Breast epithelium (tissue), 3 donors: ENCODE data around the gene ATG7.

Experiments
- CTCF ChIP-seq, 3 donors: fragments of 450-650 bp; IDR thresholded peaks; one replicate each; pipeline ENCODE4 v1.5.1; 2016 to 2017; ENCODE audit warnings: antibody characterized with exemption in 3 of 3, mild to moderate bottlenecking in 3 of 3, moderate library complexity in 3 of 3
- POLR2A ChIP-seq: fragments of 450-650 bp; IDR thresholded peaks from one replicate; pipeline ENCODE4 v1.6.1; 2016; ENCODE audit warnings: antibody characterized with exemption, mild to moderate bottlenecking, moderate library complexity
- POLR2AphosphoS5 ChIP-seq, 3 donors: sonication (generic); formaldehyde crosslinking; IDR thresholded peaks; one replicate each; pipeline ENCODE4 v1.6.1; 2017; ENCODE audit warnings: antibody characterized with exemption in 3 of 3

- TF ChIP-seq CTCF (IDR thresholded peaks at IDR 0.05) (no peak), POLR2A (no peak), POLR2AphosphoS5 (IDR thresholded peaks at IDR 0.05) (no peak)
Observed at GRCh38 chr3:11523572-11524101, 251.4 kb downstream of the ATG7 start.
